ENCODE results near the gene KCNJ11.

Gene KCNJ11

GRCh38 chr11:17388609-17389210 lies at the start of gene KCNJ11:
KCNJ11 (minus strand) TSS chr11:17388659; CDS start chr11:17388091, 568 bp downstream.
- no peak within 1 kb of the TSS; the same call in none of the 2 replicates for H3K4me3 ChIP-seq (ENCODE audit: low read length)
- DNase-seq (ENCODE audit: low read depth), result no peak
- TF ChIP-seq CTCF (conservative IDR thresholded peaks at IDR 0.05; ENCODE audit: low read length), result no peak

- TF ChIP-seq CTCF (conservative IDR thresholded peaks at IDR 0.05; ENCODE audit: low read length), result no peak
- no peak overlapping the region for H3K4me3 ChIP-seq (ENCODE audit: low read length)
- no peak for DNase-seq (ENCODE audit: low read depth)
These were observed 48.9 kb upstream of the KCNJ11 start for GRCh38 chr11:17437366-17437765.

- no peak for TF ChIP-seq CTCF (conservative IDR thresholded peaks at IDR 0.05; ENCODE audit: low read length)
- H3K4me3 ChIP-seq (ENCODE audit: low read length), result no peak overlapping the region
- no peak for DNase-seq (ENCODE audit: low read depth)
These were observed 45.6 kb upstream of the KCNJ11 start for GRCh38 chr11:17434108-17434507.

- H3K4me3 ChIP-seq (ENCODE audit: low read length), result no peak overlapping the region
- no peak for DNase-seq (ENCODE audit: low read depth)
- no peak for TF ChIP-seq CTCF (conservative IDR thresholded peaks at IDR 0.05; ENCODE audit: low read length)
These were observed 43.5 kb upstream of the KCNJ11 start for GRCh38 chr11:17432002-17432401.

- no peak for TF ChIP-seq CTCF (conservative IDR thresholded peaks at IDR 0.05; ENCODE audit: low read length)
- no peak overlapping the region for H3K4me3 ChIP-seq (ENCODE audit: low read length)
- no peak for DNase-seq (ENCODE audit: low read depth)
These were observed 42.7 kb upstream of the KCNJ11 start for GRCh38 chr11:17431139-17431538.

GRCh38 chr11:17430616-17431015 lies 42.2 kb upstream of the KCNJ11 start:
- H3K4me3 ChIP-seq (ENCODE audit: low read length), result no peak overlapping the region
- no peak for TF ChIP-seq CTCF (conservative IDR thresholded peaks at IDR 0.05; ENCODE audit: low read length)
- no peak for DNase-seq (ENCODE audit: low read depth)

- no peak overlapping the region for H3K4me3 ChIP-seq (ENCODE audit: low read length)
- TF ChIP-seq CTCF (conservative IDR thresholded peaks at IDR 0.05; ENCODE audit: low read length), result no peak
- no peak for DNase-seq (ENCODE audit: low read depth)
These were observed 40.5 kb upstream of the KCNJ11 start for GRCh38 chr11:17428925-17429324.

All from AG10803 (cell line).